Neural progenitor cell (in vitro differentiated cells): Measurements from ENCODE around the gene DOK3.
A peak's percentile ranks its signal among the peaks of the same experiment; 100 is the strongest.

Experiments used
- CTCF ChIP-seq: fragments of 200-600 bp; sonication (generic); IDR thresholded peaks from 2 replicates; pipeline ENCODE4 v1.5.1; 2017; ENCODE audit warnings: antibody characterized with exemption, mild to moderate bottlenecking
- EZH2 ChIP-seq: fragments of 200-600 bp; sonication (generic); IDR thresholded peaks from 2 replicates; pipeline ENCODE4 v1.6.1; 2017; ENCODE audit warnings: antibody characterized with exemption, mild to moderate bottlenecking, moderate library complexity
- EZH2phosphoT487 ChIP-seq: fragments of 200-600 bp; sonication (generic); IDR thresholded peaks from 2 replicates; pipeline ENCODE4 v1.6.1; 2017; ENCODE audit warnings: antibody characterized with exemption

DNA sequence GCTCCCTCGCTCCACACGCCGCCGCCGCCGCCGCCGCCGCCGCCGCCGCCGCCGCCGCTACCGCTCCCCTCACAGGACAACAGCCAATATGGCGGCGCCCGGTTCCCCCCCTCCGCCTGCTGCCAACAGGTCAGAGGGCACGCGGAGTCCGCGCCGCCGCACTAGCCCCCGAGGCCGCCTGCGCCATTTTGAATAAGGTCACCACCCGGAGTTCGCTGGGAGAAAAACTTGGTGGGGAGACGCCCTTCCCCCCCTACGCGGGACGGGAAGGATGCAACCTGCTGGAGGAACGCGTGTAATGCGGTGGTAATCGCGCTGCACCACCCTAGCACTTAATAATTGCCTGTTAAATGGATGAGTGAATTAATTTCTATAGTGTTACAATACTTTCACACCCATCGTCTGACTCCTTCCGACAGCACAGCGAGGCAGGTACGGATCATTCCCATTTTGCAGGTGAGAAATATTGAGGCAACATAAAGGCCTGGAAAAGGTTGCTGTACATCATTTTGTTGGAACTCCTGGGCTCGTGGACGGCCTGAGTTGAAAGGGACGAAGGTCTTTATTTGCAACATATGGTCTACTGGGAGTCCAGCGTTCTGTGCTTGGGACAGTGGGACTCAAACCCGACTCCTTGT, 45.0 kb upstream of the DOK3 start, which contains the start of gene FAM193B:
- TF ChIP-seq CTCF, result peak; percentile 33
- no peak for TF ChIP-seq EZH2phosphoT487
- no peak for TF ChIP-seq EZH2
